ENCODE measurements around the gene NUCB2. TPM values are rescaled to one million over a fixed set of nuclear protein-coding genes. Genes with fewer than 3 reads are reported as not detected.
"Not testable (repeated sequence)": the region's sequence is repeated elsewhere in the genome, so short reads cannot be mapped to it uniquely, and the experiment has no call there.

Gene NUCB2
- total RNA-seq, 1 experiment from 2014 or later, result 39.6 TPM

- CTCF ChIA-PET, result no interaction called here
- BruUV-seq (replicated peaks), result no TSS peak
- POLR2A ChIA-PET (ENCODE audit: low non-redundant PET), result no interaction called here
Measured at GRCh38 chr11:17230867-17231851, 45.4 kb upstream of the NUCB2 start.

DNA sequence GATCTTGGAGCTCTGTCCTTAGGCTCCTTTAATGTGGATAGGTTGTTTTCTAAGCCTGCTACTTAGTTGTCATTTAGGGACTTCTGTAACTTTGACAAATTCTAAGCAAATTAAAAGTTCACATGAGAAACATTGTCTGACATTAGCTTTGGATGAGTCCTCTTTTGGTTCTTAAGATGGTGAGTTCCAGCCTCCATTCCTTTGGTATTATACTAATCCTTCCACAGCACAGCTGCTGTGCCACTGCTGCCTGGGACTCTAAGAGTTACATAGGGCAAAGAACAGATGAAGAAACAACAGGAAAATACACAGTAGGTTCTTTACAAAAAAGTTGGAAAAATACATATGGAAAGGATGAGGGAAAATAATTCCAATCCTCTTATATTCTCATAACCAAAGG is 43.4 kb upstream of the NUCB2 start:
- TF ChIP-seq, protein P1, sequence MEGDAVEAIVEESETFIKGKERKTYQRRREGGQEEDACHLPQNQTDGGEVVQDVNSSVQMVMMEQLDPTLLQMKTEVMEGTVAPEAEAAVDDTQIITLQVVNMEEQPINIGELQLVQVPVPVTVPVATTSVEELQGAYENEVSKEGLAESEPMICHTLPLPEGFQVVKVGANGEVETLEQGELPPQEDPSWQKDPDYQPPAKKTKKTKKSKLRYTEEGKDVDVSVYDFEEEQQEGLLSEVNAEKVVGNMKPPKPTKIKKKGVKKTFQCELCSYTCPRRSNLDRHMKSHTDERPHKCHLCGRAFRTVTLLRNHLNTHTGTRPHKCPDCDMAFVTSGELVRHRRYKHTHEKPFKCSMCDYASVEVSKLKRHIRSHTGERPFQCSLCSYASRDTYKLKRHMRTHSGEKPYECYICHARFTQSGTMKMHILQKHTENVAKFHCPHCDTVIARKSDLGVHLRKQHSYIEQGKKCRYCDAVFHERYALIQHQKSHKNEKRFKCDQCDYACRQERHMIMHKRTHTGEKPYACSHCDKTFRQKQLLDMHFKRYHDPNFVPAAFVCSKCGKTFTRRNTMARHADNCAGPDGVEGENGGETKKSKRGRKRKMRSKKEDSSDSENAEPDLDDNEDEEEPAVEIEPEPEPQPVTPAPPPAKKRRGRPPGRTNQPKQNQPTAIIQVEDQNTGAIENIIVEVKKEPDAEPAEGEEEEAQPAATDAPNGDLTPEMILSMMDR (conservative IDR thresholded peaks at IDR 0.05; ENCODE audit: low read depth, low read length), result no peak
- no peak for TF ChIP-seq EZH2 (IDR thresholded peaks at IDR 0.05; ENCODE audit: borderline replicate concordance, low read depth, low read length, poor library complexity, severe bottlenecking)
- no peak for DNase-seq (ENCODE audit: low spot score)
- Histone ChIP-seq H3K9me3 (ENCODE audit: low read depth, low read length, poor library complexity, severe bottlenecking) (no peaks in the 10 kb centered on the region), H3K4me3 (ENCODE audit: low read depth, low read length, poor library complexity, severe bottlenecking) (no peak overlapping the region), H3K27ac (ENCODE audit: low read depth, low read length, poor library complexity, severe bottlenecking) (no peak overlapping the region), H3K36me3 (ENCODE audit: insufficient read depth, low read length, poor library complexity, severe bottlenecking) (no peaks in the 10 kb centered on the region), H3K4me1 (ENCODE audit: insufficient read depth, low read length, poor library complexity, severe bottlenecking) (no peaks in the 10 kb centered on the region), H3K27me3 (replicated peaks; ENCODE audit: insufficient read depth, low read depth, low read length, poor library complexity) (no peaks in the 10 kb centered on the region)
- ChIA-PET CTCF (no interaction called here), POLR2A (ENCODE audit: low non-redundant PET) (no interaction called here)
- intact Hi-C loops (cut with micrococcal nuclease; ENCODE audit: unreplicated experiment), result loop anchor here (5.0 kb wide), 1 partner anchor 269 kb away; no protein-coding TSS in a partner anchor
- BruUV-seq (replicated peaks), result no TSS peak

More at GRCh38 chr11:17230867-17231851, 45.4 kb upstream of the NUCB2 start:
- no peak for TF ChIP-seq EZH2 (IDR thresholded peaks at IDR 0.05; ENCODE audit: borderline replicate concordance, low read depth, low read length, poor library complexity, severe bottlenecking)
- TF ChIP-seq, protein P1 (conservative IDR thresholded peaks at IDR 0.05; ENCODE audit: low read depth, low read length), result no peak
- no peak overlapping the region for H3K27ac ChIP-seq (ENCODE audit: low read depth, low read length, poor library complexity, severe bottlenecking)
- no peaks in the 10 kb centered on the region for H3K9me3 ChIP-seq (ENCODE audit: low read depth, low read length, poor library complexity, severe bottlenecking)
- no peak overlapping the region for H3K4me3 ChIP-seq (ENCODE audit: low read depth, low read length, poor library complexity, severe bottlenecking)
- no peaks in the 10 kb centered on the region for H3K36me3 ChIP-seq (ENCODE audit: insufficient read depth, low read length, poor library complexity, severe bottlenecking)
- intact Hi-C loops (cut with micrococcal nuclease; ENCODE audit: unreplicated experiment), result loop anchor here (5.0 kb wide), 1 partner anchor 271 kb away; no protein-coding TSS in a partner anchor
- no peaks in the 10 kb centered on the region for H3K4me1 ChIP-seq (ENCODE audit: insufficient read depth, low read length, poor library complexity, severe bottlenecking)
- no peaks in the 10 kb centered on the region for H3K27me3 ChIP-seq (replicated peaks; ENCODE audit: insufficient read depth, low read depth, low read length, poor library complexity)
- DNase-seq (ENCODE audit: low spot score), result no peak

GRCh38 chr11:17238377-17238776 is 38.2 kb upstream of the NUCB2 start:
- Histone ChIP-seq H3K27ac (ENCODE audit: low read depth, low read length, poor library complexity, severe bottlenecking) (no peak overlapping the region), H3K4me1 (ENCODE audit: insufficient read depth, low read length, poor library complexity, severe bottlenecking) (no peaks in the 10 kb centered on the region), H3K27me3 (replicated peaks; ENCODE audit: insufficient read depth, low read depth, low read length, poor library complexity) (no peaks in the 10 kb centered on the region), H3K9me3 (ENCODE audit: low read depth, low read length, poor library complexity, severe bottlenecking) (no peaks in the 10 kb centered on the region), H3K36me3 (ENCODE audit: insufficient read depth, low read length, poor library complexity, severe bottlenecking) (no peaks in the 10 kb centered on the region), H3K4me3 (ENCODE audit: low read depth, low read length, poor library complexity, severe bottlenecking) (no peak overlapping the region)
- POLR2A ChIA-PET (ENCODE audit: low non-redundant PET), result no interaction called here
- CTCF ChIA-PET, result no interaction called here
- intact Hi-C loops (cut with micrococcal nuclease; ENCODE audit: unreplicated experiment), result no loop called here
- no peak for TF ChIP-seq EZH2 (IDR thresholded peaks at IDR 0.05; ENCODE audit: borderline replicate concordance, low read depth, low read length, poor library complexity, severe bottlenecking)
- TF ChIP-seq, protein P1 (conservative IDR thresholded peaks at IDR 0.05; ENCODE audit: low read depth, low read length), result no peak
- no TSS peak for BruUV-seq (replicated peaks)
- no peak for DNase-seq (ENCODE audit: low spot score)

DNA sequence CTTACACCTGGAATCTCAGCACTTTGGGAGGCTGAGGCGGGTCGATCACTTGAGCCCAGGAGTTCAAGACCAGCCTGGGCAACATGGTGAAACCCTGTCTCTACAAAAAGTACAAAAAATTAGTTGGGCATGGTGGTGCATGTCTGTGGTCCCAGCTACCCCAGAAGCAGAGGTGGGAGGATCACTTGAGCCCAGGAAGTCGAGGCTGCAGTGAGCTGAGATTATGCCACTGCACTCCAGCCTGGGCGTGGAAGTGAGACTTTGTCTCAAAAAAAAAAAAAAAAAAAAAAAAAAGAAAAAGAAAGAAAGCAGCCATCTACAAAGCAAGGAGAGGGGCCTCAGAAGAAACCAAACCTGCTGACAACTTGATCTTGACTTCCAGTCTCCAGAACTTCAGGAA is 36.6 kb upstream of the NUCB2 start:
- POLR2A ChIA-PET (ENCODE audit: low non-redundant PET), result interaction anchor here (0.6 kb wide), 1 partner anchor 410 kb away, joined by 4 read pairs; no protein-coding TSS in a partner anchor
- BruUV-seq (replicated peaks); H3K27ac ChIP-seq (ENCODE audit: low read depth, low read length, poor library complexity, severe bottlenecking); H3K9me3 ChIP-seq (ENCODE audit: low read depth, low read length, poor library complexity, severe bottlenecking); CTCF ChIA-PET; H3K36me3 ChIP-seq (ENCODE audit: insufficient read depth, low read length, poor library complexity, severe bottlenecking); DNase-seq (ENCODE audit: low spot score); H3K27me3 ChIP-seq (replicated peaks; ENCODE audit: insufficient read depth, low read depth, low read length, poor library complexity); intact Hi-C loops (cut with micrococcal nuclease; ENCODE audit: unreplicated experiment); H3K4me3 ChIP-seq (ENCODE audit: low read depth, low read length, poor library complexity, severe bottlenecking); H3K4me1 ChIP-seq (ENCODE audit: insufficient read depth, low read length, poor library complexity, severe bottlenecking): not testable (repeated sequence)
